Measurements from ENCODE around the gene GPHB5.

GPHB5 gene

GRCh38 chr14:63273717-63274655 is 44.7 kb downstream of the GPHB5 start:
- no peak for TF ChIP-seq TAF1 (IDR thresholded peaks at IDR 0.05; ENCODE audit: borderline replicate concordance, low read depth, low read length)
- no peak for TF ChIP-seq POLR2AphosphoS5 (IDR thresholded peaks at IDR 0.05; ENCODE audit: low read depth, low read length)
- TF ChIP-seq POLR2A (IDR thresholded peaks at IDR 0.05; ENCODE audit: low read depth, low read length), result no peak
- DNase-seq (ENCODE audit: insufficient read length) (no peak), FAIRE-seq (no peak)

- TF ChIP-seq TAF1 (IDR thresholded peaks at IDR 0.05; ENCODE audit: borderline replicate concordance, low read depth, low read length), result no peak
- no peak for TF ChIP-seq POLR2AphosphoS5 (IDR thresholded peaks at IDR 0.05; ENCODE audit: low read depth, low read length)
- TF ChIP-seq POLR2A (IDR thresholded peaks at IDR 0.05; ENCODE audit: low read depth, low read length), result no peak
- FAIRE-seq (no peak), DNase-seq (ENCODE audit: insufficient read length) (no peak)
Observed at GRCh38 chr14:63273129-63273528, 45.6 kb downstream of the GPHB5 start.

DNA sequence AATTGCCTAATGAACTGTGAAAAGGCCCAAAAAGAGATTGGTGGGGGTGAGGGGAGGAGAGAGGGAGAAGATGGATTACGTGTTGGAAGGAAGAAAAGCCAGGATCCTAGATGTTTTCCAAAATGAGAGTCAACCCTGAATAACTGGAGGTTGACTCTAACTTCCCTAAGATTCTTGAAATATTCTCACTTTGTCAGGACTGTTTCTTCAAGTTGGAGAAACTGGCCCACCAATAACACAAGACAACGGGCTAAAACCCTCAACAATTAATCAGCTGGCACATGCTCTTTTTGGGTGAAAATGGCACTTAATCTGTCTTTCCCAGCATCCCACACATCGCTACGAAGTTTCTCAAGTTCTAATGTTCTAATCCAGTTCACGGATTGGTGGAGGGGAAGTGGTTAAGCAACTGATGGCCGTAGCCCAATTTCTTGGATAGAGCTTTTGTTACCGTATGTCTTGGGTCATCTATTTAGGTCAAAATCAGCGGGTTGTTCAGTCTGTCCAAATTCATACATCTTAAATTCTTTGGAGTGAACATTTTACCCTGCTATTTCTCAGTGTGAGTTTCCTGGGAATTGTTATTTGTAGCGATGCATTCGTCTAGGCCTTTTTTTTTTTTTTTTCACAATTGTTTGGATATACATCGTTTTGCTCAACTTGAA is 49.0 kb downstream of the GPHB5 start:
- FAIRE-seq (no peak), DNase-seq (ENCODE audit: insufficient read length) (no peak)
- no peak for TF ChIP-seq POLR2A (IDR thresholded peaks at IDR 0.05; ENCODE audit: low read depth, low read length)
- no peak for TF ChIP-seq TAF1 (IDR thresholded peaks at IDR 0.05; ENCODE audit: borderline replicate concordance, low read depth, low read length)
- TF ChIP-seq POLR2AphosphoS5 (IDR thresholded peaks at IDR 0.05; ENCODE audit: low read depth, low read length), result no peak

DNA sequence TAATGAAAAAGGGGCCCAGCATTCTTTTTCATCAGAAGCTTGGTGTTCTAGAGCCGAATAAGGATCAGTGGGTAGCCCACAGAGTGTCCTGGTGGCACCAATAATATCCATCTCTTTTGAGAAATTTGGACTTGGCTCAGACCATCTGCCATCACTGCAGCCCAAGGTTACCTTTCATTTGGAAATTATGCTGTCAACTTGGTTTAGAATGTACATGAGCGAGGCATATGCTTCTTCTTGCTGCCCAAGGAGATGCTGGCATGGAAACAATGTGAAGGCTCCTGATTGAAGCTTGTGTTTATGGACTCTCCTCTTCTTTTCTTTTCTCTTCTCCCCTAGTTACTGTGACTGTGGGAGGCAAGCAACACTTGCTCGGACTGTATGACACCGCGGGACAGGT is 50.0 kb downstream of the GPHB5 start:
- no peak for TF ChIP-seq POLR2A (IDR thresholded peaks at IDR 0.05; ENCODE audit: low read depth, low read length)
- TF ChIP-seq POLR2AphosphoS5 (IDR thresholded peaks at IDR 0.05; ENCODE audit: low read depth, low read length), result no peak
- TF ChIP-seq TAF1 (IDR thresholded peaks at IDR 0.05; ENCODE audit: borderline replicate concordance, low read depth, low read length), result no peak

DNA sequence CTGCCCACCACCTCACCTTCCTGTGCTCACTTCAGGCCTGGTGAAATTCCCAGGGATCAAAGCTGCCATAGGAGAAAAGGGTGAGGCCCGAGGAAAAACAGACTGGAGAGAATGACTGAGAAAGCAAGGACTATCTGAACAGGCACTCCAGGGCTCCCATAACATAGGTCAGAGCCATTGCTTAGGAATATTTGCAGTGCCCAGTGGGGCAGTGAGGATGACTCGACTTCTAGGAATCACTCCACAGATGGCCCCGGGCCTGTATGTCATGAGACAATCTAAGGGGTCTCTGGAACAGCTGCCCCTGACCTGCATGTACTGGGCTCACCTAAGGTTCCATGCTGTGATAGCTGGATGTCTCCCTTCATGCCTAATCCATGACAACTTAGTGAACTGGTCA is 51.6 kb downstream of the GPHB5 start:
- FAIRE-seq (no peak), DNase-seq (ENCODE audit: insufficient read length) (no peak)
- TF ChIP-seq TAF1 (IDR thresholded peaks at IDR 0.05; ENCODE audit: borderline replicate concordance, low read depth, low read length) (no peak), POLR2A (IDR thresholded peaks at IDR 0.05; ENCODE audit: low read depth, low read length) (no peak)

More for the DNA sequence above, 50.0 kb downstream of the GPHB5 start:
- FAIRE-seq (no peak), DNase-seq (ENCODE audit: insufficient read length) (no peak)

GRCh38 chr14:63266106-63266505 is 52.6 kb downstream of the GPHB5 start:
- DNase-seq (ENCODE audit: insufficient read length), result no peak
- no peak for FAIRE-seq
- TF ChIP-seq POLR2AphosphoS5 (IDR thresholded peaks at IDR 0.05; ENCODE audit: low read depth, low read length) (no peak), TAF1 (IDR thresholded peaks at IDR 0.05; ENCODE audit: borderline replicate concordance, low read depth, low read length) (no peak), POLR2A (IDR thresholded peaks at IDR 0.05; ENCODE audit: low read depth, low read length) (no peak)
